Tibial nerve (tissue), 4 donors: Measurements from ENCODE around the gene PLB1. TPM values are rescaled to one million over a fixed set of nuclear protein-coding genes. Genes with fewer than 3 reads are reported as not detected.

Experiments
- DNase-seq, 2 donors: peaks; one replicate each; pipeline ENCODE4 v3.0.0-alpha.2; 2019; ENCODE audit warnings: low spot score in 2 of 2
- H3K27ac ChIP-seq, 4 donors: fragments of 200-600 bp; sonication (generic) in 3 of 4; one replicate each; pipeline ENCODE4 v1.5.1; 2017 to 2019; ENCODE audit warnings: mild to moderate bottlenecking in 1 of 4
- H3K27me3 ChIP-seq, 2 donors: fragments of 200-600 bp; sonication (generic) in 1 of 2; one replicate each; pipeline versions ENCODE4 v1.5.1 to v1.6.0; 2017 to 2019
- H3K36me3 ChIP-seq, 3 donors: fragments of 200-600 bp; sonication (generic); one replicate each; pipeline ENCODE4 v1.5.1; 2018 to 2019
- H3K4me1 ChIP-seq, 4 donors: fragments of 200-600 bp; sonication (generic) in 3 of 4; one replicate each; pipeline ENCODE4 v1.5.1; 2017 to 2019
- H3K4me3 ChIP-seq, 4 donors: fragments of 200-600 bp; sonication (generic) in 3 of 4; one replicate each; pipeline ENCODE4 v1.5.1; 2017 to 2019; ENCODE audit warnings: mild to moderate bottlenecking in 1 of 4, moderate library complexity in 1 of 4
- H3K9me3 ChIP-seq, 4 donors: fragments of 200-600 bp; sonication (generic) in 3 of 4; one replicate each; pipeline ENCODE4 v1.5.1; 2017 to 2019
- EP300 ChIP-seq, 2 donors: sonication (generic); formaldehyde crosslinking; IDR thresholded peaks; one replicate each; pipeline ENCODE4 v1.6.1; 2017; ENCODE audit warnings: antibody characterized with exemption in 2 of 2, mild to moderate bottlenecking in 1 of 2
- POLR2A ChIP-seq, 2 donors: fragments of 450-650 bp; IDR thresholded peaks; one replicate each; pipeline ENCODE4 v1.6.1; 2017; ENCODE audit warnings: antibody characterized with exemption in 2 of 2, mild to moderate bottlenecking in 2 of 2, moderate library complexity in 2 of 2
- WGBS, 2 donors: methylation state at CpG; one replicate each; pipeline ENCODE4 v1.1.5; 2018; 5-methylcytosine and 5-hydroxymethylcytosine counted together
- total RNA-seq, 4 donors: library from RNA; depleted of rRNA; stranded (reverse); fragments of >200 nt; gene quantifications; one replicate each; pipeline ENCODE4 v1.1.0, GENCODE V29; 2016
- TF ChIP-seq, protein P1 (sequence below), 5 experiments: fragments of 200-600 bp in 3 of 5; fragments of 450-650 bp in 2 of 5; sonication (generic) in 3 of 5; IDR thresholded peaks; one replicate each; pipeline ENCODE4 v1.5.1; 2016 to 2019; ENCODE audit warnings: antibody characterized with exemption in 5 of 5, mild to moderate bottlenecking in 3 of 5, moderate library complexity in 2 of 5

The PLB1 gene
- total RNA-seq, 4 donors from 2014 or later, result 1.7 to 8.4 (median 4.7) TPM

DNA sequence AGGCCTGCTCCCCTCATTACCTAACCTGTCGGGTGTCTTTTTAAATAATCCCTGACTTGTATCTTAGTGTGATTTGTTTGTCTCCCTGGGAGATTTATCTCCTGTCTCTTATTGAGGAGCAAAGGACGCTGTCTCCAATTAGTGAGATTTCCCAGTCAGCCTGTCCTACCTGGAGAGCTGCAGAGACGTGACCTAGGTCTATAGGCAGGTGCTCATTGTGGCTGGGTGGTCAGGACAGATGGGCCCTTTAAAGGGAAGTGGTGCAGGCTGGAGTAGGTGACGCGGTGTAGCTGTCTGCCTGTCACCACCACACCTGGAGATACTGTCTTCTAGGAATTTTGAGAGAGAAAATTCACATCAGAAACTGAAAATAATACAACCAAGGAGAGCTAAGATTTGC lies 28.0 kb downstream of the PLB1 start:
- Histone ChIP-seq H3K27me3 (peaks cover 0 to 31% of the 10 kb centered on the region in 2 donors), H3K9me3 (no peaks in the 10 kb centered on the region), H3K36me3 (no peaks in the 10 kb centered on the region), H3K4me1 (no peaks in the 10 kb centered on the region), H3K4me3 (no peak overlapping the region), H3K27ac (no peak overlapping the region)
- WGBS, 2 donors, result 61 to 63% methylated on average over 5 of the region's 5 CpGs
- TF ChIP-seq POLR2A (IDR thresholded peaks at IDR 0.05) (no peak), EP300 (IDR thresholded peaks at IDR 0.05) (no peak)
- TF ChIP-seq, protein P1, sequence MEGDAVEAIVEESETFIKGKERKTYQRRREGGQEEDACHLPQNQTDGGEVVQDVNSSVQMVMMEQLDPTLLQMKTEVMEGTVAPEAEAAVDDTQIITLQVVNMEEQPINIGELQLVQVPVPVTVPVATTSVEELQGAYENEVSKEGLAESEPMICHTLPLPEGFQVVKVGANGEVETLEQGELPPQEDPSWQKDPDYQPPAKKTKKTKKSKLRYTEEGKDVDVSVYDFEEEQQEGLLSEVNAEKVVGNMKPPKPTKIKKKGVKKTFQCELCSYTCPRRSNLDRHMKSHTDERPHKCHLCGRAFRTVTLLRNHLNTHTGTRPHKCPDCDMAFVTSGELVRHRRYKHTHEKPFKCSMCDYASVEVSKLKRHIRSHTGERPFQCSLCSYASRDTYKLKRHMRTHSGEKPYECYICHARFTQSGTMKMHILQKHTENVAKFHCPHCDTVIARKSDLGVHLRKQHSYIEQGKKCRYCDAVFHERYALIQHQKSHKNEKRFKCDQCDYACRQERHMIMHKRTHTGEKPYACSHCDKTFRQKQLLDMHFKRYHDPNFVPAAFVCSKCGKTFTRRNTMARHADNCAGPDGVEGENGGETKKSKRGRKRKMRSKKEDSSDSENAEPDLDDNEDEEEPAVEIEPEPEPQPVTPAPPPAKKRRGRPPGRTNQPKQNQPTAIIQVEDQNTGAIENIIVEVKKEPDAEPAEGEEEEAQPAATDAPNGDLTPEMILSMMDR (IDR thresholded peaks at IDR 0.05), result no peak
- no peak for DNase-seq

DNA sequence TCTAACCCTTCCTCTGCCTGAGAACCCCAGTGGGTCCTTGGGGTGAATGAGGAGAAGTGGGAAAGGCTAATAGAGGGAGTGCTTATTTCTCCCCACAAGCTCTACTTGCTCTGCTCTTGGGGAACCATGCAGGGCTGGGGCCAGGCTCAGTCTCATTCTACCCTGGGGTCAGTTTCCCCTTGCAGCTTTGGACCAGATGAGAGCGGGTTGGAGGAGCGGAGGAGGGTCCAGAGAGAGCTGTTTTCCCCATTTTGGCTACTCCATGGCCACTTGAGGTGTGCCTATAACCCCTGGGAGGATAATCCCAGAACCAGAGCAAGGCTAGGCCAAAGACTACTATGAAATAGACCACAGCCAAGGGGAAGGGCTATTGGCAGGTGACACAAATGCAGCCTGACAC lies 29.6 kb downstream of the PLB1 start:
- DNase-seq, result no peak
- no peak overlapping the region for H3K27ac ChIP-seq
- no peak overlapping the region for H3K4me3 ChIP-seq
- H3K4me1 ChIP-seq, result no peaks in the 10 kb centered on the region
- H3K27me3 ChIP-seq, result peaks cover 0 to 31% of the 10 kb centered on the region in 2 donors
- TF ChIP-seq, protein P1 (IDR thresholded peaks at IDR 0.05), result no peak
- TF ChIP-seq EP300 (IDR thresholded peaks at IDR 0.05), result no peak
- TF ChIP-seq POLR2A (IDR thresholded peaks at IDR 0.05), result no peak
- H3K36me3 ChIP-seq, result no peaks in the 10 kb centered on the region
- no peaks in the 10 kb centered on the region for H3K9me3 ChIP-seq
- WGBS, 2 donors, result 86 to 88% methylated on average over 2 of the region's 2 CpGs

DNA sequence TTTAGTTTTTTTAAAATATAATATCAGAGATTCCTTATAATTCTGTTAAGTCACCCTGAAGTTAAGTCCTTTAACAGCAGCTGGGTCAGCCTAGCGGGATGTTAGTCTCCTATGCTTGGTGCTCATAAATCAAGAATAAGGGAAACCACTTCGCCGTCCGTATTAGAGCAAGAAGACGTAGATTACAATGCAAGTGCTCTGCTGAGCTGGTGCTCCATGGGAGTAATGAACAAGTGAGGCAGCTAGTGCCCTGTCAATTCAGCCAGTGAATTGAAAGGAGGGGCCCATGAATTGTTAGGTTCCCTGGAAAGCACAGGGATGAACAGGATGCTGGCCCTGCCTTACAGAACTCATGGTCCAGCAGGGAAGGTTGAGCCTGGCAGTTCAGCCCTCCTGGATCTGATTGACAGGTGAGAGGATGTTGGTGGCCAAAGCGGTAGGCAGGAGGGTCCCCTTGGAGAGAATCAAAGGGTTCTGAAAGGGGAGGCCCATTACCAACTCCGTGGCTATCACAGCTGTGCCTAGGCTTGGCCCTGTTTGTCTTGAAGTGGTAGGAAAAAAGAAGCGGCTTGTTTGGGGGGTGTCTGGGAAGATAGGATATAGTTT lies 30.8 kb downstream of the PLB1 start:
- WGBS, 2 donors, result 79 to 86% methylated on average over 8 of the region's 8 CpGs
- no peak overlapping the region for H3K27ac ChIP-seq
- no peak overlapping the region for H3K4me3 ChIP-seq
- peaks cover 0 to 31% of the 10 kb centered on the region in 2 donors for H3K27me3 ChIP-seq
- no peak for DNase-seq
- H3K36me3 ChIP-seq, result no peaks in the 10 kb centered on the region
- no peaks in the 10 kb centered on the region for H3K9me3 ChIP-seq
- H3K4me1 ChIP-seq, result no peaks in the 10 kb centered on the region
- TF ChIP-seq EP300 (IDR thresholded peaks at IDR 0.05) (no peak), POLR2A (IDR thresholded peaks at IDR 0.05) (no peak)
- TF ChIP-seq, protein P1 (IDR thresholded peaks at IDR 0.05), result no peak

DNA sequence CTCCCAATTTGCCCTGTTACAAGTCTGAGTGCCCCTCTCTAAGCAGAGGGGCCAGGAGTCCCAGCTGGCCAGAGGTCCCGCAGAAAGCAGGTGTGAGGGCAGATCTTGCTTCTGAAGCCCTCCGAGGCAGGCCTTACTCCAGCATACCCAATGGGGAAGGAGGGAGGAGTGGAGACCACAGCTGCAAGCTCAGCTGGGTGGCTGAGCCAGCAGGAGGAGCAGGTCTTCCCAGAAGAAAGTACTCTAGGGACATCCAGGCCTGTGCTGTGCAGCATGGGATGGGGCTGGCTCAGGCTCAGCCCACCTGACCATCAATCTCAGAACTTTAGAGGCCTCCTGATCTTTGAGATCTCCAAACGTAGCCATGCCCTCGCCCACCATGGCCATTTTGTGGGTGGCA lies 31.3 kb downstream of the PLB1 start:
- H3K4me1 ChIP-seq, result no peaks in the 10 kb centered on the region
- H3K27ac ChIP-seq, result no peak overlapping the region
- no peaks in the 10 kb centered on the region for H3K9me3 ChIP-seq
- H3K27me3 ChIP-seq, result peaks cover 0 to 27% of the 10 kb centered on the region in 2 donors
- TF ChIP-seq EP300 (IDR thresholded peaks at IDR 0.05) (no peak), POLR2A (IDR thresholded peaks at IDR 0.05) (no peak)
- TF ChIP-seq, protein P1 (IDR thresholded peaks at IDR 0.05), result no peak
- 72 to 78% methylated on average over 4 of the region's 4 CpGs for WGBS, 2 donors
- H3K36me3 ChIP-seq, result no peaks in the 10 kb centered on the region
- no peak for DNase-seq
- no peak overlapping the region for H3K4me3 ChIP-seq

DNA sequence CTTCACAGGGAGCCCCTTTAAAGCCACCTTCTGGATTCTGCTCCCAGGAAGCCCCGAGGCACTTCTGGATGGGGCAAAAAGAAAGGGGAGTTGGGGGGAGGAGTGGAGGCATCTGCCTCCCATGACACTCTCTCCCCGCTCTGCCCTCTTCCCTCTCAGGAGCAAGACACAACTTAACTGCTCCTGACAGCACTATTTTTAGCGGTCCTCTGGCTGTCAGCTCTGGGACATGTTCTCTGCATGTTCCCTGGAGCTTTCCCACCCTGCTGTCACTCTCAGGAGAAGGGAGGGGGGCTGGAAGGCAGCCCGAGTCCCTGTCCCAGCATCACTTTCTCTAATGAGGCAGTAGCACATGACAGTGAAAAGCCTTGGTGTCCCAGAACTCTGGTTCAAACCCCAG lies 32.3 kb downstream of the PLB1 start:
- no peak for DNase-seq
- no peak for TF ChIP-seq EP300 (IDR thresholded peaks at IDR 0.05)
- TF ChIP-seq POLR2A (IDR thresholded peaks at IDR 0.05), result no peak
- TF ChIP-seq, protein P1 (IDR thresholded peaks at IDR 0.05), result no peak
- peaks cover 0 to 17% of the 10 kb centered on the region in 2 donors for H3K27me3 ChIP-seq
- no peak overlapping the region for H3K4me3 ChIP-seq
- no peaks in the 10 kb centered on the region for H3K9me3 ChIP-seq
- H3K36me3 ChIP-seq, result no peaks in the 10 kb centered on the region
- no peaks in the 10 kb centered on the region for H3K4me1 ChIP-seq
- H3K27ac ChIP-seq, result no peak overlapping the region
- 51 to 55% methylated on average over 4 of the region's 4 CpGs for WGBS, 2 donors
